HPDE6-E6E7 (cell line): ENCODE data around the gene HSPA1A.
"Not testable (repeated sequence)": the region's sequence is repeated elsewhere in the genome, so short reads cannot be mapped to it uniquely, and the experiment has no call there.

Experiments used
- DNase-seq: peaks from one replicate; pipeline ENCODE4 v3.0.0; 2011; ENCODE audit warnings: missing footprints; ENCODE audit errors: extremely low spot score

HSPA1A gene

DNA sequence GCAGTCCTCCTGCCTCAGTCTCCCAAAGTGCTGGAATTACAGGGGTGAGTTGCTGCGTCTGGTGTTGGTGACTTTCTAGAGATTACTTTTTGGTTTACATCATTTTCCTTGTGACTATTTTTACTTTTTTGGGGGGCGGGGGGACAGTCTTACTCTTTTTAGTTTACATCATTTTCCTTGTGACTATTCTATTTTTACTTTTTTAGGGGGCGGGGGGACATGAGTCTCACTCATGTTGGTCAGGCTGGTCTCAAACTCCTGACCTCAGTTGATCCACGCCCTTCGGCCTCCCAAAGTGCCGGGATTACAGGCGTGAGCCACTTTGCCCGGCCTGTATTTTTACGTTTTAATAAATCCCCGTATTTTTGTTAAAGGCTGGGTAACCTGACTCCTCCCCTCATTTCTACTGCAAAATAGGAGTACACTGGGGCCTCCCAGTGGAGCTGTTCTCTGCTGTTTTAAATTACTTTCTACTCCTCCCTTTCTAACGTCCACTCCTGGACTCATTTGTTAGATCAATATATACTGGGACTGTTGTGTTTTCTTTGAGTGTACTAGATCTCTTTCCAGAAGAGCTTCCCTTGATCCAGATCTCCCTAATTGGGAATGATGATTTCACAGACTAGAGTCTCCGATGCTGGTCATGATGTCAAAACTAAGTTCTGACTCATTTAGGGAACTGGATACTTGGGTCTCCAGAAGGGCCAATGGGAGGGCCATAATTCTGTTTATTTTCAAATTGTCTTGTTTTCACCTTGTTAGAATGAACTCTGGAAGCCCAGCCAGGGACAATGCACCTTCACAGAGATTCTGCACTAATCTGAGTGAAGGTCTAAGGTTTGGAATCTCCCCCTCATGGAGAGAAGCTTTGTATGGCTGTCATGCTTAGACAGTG, 21.4 kb downstream of the HSPA1A start:
- no peak for DNase-seq

DNA sequence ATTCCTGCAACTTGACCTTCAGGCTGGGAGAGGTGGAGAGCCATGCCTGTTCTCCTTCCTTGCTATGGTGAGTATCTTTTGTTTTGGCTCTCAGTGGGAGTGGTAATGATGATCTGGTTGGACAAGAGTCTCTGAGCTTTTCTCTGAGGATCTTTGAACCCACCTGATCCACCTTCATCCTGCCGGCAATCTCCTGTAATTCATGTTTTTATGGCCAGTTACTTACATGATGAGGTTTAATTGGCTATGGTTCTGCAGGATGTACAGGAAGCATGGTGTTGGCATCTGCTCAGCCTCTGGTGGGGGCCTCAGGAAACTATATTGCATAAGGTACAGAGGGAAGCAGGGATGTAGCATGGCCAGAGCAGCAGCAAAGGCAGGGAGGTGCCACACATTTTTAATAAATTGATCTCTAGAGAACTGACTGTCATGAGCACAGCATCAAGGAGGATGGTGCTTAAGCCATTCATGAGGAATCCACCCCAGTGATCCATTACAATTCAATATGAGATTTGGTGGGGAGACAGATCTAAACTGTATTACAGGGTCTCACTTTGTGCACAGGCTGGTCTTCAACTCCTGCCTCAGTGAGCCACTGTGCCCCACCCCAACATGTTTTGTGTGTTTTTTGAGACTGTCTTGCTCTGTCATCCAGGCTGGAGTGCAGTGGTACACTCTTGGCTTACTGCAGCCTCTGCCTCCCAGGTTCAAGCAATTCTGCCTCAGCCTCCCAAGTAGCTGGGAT, 22.2 kb downstream of the HSPA1A start:
- DNase-seq, result no peak

- DNase-seq, result not testable (repeated sequence)
These were observed 22.8 kb downstream of the HSPA1A start for GRCh38 chr6:31838114-31838553.

- DNase-seq, result no peak
These were observed 23.6 kb downstream of the HSPA1A start for GRCh38 chr6:31838968-31839367.

DNA sequence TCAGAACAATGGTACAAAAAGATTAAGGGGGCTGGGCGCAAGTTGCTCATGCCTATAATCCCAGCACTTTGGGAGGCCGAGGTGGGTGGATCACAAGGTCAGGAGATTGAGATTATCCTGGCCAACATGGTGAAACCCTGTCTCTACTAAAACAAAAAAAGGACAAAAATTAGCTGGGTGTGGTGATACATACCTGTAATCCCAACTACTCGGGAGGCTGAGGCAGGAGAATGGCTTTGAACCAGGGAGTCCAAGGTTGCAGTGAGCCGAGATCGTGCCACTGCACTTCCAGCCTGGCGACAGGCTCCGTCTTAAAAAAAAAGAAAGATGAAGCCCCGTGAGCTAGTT, 24.4 kb downstream of the HSPA1A start:
- not testable (repeated sequence) for DNase-seq

DNA sequence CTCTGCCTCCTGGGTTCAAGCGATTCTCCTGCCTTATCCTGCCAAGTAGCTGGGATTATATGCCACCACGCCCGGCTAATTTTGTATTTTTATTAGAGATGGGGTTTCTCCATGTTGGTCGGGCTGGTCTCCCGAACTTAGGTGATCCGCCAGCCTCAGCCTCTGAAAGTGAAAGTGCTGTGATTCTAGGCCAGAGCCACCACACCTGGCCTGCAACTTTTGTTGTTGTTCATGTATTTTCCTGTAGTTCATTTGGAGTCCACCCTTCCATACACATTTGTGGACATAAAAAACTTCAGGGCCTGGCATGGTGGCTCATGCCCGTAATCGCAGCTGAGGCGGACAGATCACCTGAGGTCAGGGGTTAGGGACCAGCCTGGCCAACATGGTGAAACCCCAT, 26.7 kb downstream of the HSPA1A start:
- no peak for DNase-seq

GRCh38 chr6:31844507-31844906, 29.2 kb downstream of the HSPA1A start:
- no peak for DNase-seq

GRCh38 chr6:31847276-31847978, 32.1 kb downstream of the HSPA1A start:
- DNase-seq, result no peak

GRCh38 chr6:31850765-31851484, 35.6 kb downstream of the HSPA1A start:
- DNase-seq, result no peak

DNA sequence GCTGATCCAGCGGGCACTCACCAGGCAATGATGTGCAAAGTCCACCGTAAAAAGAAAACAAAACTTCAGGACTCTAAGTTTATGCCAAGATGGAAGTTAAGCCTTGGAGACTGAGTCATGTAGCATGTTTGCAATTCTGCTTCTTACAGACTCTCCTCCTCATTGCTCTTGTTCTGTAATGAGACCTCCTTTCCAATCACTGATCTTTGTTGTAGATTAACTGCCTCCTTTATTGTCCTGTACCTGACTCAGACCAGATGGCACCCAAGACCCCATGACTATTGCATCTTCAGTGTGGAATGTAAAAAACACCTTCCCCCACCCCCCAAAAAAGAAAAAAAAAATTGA, 36.1 kb downstream of the HSPA1A start:
- DNase-seq, result no peak

- not testable (repeated sequence) for DNase-seq
These were observed 36.8 kb downstream of the HSPA1A start for GRCh38 chr6:31851980-31852718.

- not testable (repeated sequence) for DNase-seq
These were observed 42.4 kb downstream of the HSPA1A start for GRCh38 chr6:31857774-31858173.

- DNase-seq, result no peak
These were observed 43.4 kb downstream of the HSPA1A start for GRCh38 chr6:31858707-31859106.

GRCh38 chr6:31859923-31860322, 44.6 kb downstream of the HSPA1A start:
- no peak for DNase-seq

DNA sequence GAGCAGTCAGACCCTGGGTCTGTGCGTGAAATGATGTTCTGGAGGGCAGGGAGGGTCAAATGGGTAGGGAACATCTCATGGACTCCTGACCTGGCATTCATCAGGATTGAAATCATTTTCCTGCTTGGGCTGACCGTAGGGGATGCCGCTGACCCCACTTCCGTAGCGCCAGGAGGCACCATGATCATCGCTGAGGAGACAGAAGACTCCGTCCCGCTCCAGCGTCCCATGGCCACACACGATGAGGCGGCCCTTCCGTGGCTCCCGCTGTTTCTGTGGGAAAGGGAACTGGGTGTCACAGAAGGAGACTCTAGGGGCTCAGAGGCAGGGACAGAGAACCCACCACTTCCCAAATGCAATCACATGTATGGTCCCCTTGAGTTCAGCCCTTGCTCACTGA, 45.0 kb downstream of the HSPA1A start:
- no peak for DNase-seq

GRCh38 chr6:31861150-31861549, 45.8 kb downstream of the HSPA1A start:
- DNase-seq, result no peak

DNA sequence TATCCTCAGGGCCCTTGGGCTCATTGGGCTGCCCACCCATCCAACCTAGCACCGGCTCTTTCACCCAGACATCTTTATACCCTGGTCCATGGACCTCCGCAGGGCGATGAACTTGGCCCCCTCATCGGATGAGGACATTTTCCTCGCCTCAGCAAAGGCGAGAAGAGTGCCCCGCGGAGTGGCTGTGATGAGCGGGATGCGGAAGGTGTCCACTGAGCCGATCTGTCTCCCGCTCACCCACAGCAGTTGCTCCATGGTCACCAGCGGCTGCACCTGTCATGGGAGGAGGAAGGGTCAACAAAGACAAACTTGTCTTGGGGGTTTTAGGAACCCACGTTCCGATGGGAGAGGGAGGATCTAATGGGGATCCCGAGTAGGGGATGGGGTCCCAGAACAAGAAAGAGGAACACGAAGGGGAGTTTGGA, 46.6 kb downstream of the HSPA1A start:
- no peak for DNase-seq

- peak; percentile 100 for DNase-seq
These were observed 47.2 kb downstream of the HSPA1A start, which contains the start of gene NEU1 for GRCh38 chr6:31862344-31863235. TSS of gene NEU1 (minus strand) at chr6:31862821. CDS start at chr6:31862776, 45 bp downstream.

GRCh38 chr6:31864123-31864562, 48.8 kb downstream of the HSPA1A start:
- not testable (repeated sequence) for DNase-seq

DNA sequence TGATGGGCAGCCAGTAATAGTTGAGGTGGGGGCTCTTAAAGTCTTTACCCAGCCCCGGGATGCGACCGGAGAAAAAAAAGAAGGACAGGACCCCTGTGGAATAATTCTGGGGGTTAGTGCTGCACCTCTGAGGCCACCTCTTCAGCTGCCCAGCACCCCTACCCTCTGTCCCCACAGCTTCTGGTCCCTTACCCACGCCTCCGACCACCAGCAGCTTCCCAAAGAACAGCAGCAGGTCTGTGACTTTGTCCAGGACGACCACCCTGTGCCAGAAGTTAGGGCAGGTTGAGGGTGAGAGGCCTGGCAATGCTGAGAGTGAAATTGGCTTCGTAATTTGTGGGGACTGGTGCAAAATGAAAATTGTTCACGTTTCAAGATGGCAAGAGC, 49.5 kb downstream of the HSPA1A start:
- no peak for DNase-seq
